HG02973 (cell line): Measurements from ENCODE around the gene PLAAT3.
A peak's percentile ranks its signal among the peaks of the same experiment; 100 is the strongest.
"Not testable (repeated sequence)": the region's sequence is repeated elsewhere in the genome, so short reads cannot be mapped to it uniquely, and the experiment has no call there.

Experiments
- ATAC-seq: cut with Tn5 transposase; IDR thresholded peaks from one replicate; pipeline ENCODE4 v1.9.1; 2021; ENCODE audit warnings: moderate library complexity; ENCODE audit not compliant: unreplicated experiment

The PLAAT3 gene

DNA sequence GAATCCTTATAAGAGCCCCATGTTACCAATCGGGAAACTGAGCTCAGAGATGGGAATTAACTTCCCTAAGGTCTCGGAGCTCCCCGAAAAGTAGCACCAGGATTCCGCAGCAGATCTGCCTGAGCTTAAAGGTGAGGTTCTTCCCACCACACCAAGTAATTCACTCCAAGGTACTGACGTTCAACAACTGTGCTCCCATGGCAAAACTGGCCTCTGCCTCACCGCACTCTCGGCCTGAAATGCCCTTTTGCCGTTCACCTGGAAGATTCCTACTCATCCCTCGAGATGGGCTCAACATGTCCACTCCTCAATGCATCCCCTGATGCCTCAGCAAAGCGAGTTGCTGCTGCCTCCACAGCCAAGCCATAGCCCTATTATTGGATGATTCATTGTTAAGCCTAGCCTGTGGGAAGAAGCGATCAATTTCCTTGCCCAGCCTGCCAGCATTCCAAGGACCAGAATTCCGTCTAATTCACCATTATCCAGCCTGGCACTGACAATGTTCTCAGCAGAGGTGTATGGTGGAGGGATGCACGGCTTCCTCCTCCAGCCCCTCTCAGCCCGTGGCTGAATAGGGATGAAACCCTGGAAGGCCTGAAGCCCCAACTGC, 4.2 kb downstream of the PLAAT3 start:
- no peak for ATAC-seq

DNA sequence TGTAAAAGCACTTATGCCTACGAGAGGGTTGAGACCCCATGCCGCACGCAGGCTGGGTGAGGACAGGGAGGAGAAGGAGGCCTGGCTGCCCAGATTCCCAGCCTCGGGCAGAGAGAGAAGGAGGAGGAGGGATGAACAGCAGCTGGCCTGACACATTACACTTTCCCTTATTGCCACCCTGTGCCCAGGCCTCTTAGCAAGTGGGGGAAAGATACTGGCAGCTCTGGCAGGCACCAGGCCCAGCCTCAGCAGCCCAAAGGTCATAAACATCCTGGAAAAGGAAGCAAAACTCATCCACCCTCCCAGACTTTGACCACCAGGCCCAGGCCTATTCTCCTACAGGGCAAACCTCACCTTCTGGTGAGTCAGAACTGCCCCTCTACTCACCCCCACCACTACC, 4.7 kb downstream of the PLAAT3 start:
- no peak for ATAC-seq

DNA sequence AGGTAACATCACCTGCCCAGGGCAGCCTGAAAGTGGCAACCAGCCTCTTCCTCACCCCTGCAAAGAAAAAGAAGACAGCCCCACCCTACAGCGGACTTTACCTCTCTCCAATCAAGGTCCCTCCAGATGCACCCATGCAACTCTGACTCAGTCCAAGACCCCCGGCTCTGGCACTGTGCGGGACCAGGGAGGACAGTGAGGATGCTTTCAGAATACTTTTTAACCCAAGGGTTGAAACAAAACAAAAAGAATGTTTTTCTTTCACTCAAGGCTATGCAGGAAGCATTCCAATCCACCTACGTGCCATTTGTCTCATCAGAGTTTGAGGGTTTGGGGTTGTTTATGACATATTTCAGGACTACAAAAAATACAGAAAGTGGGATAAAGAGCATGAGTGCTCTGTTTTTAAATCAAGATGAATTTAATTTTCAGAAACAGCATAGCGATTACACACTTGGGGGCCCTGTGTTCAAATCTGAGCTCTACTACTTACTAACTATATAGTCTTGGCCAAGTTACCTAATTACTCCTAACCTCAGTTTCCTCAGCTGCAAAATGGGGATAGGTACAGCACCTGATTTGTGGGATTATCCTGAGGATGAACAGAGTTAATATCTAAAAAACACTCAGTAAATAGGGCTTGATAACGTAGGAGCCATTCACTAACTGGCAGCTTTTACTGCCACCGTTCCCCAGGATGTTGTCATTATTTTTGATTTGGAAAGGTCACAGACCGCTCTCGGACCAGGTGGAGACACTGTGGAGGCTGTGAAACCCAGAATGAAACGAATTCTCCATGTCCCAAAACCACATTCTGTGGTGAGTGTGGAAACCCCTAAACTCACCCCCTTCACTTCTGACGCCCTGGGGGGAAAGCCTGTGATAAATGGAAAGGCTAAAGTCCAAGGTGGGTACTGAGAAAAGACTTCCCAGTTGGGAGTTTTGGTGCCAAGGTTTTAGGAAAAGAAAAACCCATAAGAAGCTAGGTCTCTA, 5.6 kb downstream of the PLAAT3 start:
- ATAC-seq = no peak

DNA sequence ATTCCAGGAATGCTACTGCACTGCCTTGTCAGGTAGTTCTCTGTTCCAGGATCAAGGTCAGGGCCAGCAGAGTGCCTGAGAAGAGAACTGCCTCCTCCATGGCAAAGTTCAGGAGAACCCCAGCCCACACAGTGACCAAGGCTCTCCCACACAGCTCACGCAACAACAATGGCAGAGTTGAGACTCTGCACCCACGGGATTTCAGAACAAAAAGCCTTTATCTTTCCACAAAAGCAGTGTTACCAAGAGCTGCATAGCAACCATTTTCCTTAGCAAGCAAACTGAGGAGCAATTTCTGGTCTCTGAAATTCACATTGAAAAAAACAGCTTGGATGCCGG, 11.1 kb downstream of the PLAAT3 start:
- no peak for ATAC-seq

DNA sequence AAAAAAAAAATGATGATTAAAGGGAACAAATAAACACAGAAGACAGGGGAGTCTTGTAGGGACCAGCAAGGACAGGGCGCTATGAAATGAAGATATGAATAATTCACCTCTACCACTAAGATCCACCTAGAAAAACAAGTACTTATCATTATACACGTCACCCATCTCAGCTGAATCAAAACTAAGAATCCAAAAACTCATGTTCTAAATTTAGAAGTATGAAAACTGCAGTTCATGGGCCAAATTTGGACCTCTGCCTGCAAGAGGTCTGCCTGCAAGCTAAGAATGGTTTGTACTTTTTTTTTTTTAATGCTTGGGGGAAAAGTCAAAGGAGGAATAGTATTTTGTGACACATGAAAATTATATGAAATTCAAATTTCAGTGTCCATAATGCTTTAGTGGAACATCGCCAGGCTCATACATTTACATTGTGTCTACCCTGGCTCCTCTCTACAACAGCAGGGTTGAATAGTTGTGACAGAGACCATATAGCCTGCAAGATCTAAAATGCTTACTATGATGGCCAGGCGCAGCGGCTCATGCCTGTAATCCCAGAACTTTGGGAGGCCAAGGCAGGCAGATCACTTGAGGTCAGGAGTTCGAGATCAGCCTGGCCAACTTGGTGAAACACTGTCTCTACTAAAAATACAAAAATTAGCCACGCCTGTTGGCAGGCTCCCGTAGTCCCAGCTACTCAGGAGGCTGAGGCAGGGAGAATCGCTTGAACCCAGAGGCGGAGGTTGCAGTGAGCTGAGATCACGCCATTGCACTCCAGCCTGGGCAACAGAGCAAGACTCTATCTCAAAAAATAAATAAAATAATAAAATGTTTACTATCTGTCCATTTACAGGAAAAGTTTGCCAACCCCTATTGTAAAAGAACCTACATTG, 11.7 kb downstream of the PLAAT3 start:
- ATAC-seq = not testable (repeated sequence)

DNA sequence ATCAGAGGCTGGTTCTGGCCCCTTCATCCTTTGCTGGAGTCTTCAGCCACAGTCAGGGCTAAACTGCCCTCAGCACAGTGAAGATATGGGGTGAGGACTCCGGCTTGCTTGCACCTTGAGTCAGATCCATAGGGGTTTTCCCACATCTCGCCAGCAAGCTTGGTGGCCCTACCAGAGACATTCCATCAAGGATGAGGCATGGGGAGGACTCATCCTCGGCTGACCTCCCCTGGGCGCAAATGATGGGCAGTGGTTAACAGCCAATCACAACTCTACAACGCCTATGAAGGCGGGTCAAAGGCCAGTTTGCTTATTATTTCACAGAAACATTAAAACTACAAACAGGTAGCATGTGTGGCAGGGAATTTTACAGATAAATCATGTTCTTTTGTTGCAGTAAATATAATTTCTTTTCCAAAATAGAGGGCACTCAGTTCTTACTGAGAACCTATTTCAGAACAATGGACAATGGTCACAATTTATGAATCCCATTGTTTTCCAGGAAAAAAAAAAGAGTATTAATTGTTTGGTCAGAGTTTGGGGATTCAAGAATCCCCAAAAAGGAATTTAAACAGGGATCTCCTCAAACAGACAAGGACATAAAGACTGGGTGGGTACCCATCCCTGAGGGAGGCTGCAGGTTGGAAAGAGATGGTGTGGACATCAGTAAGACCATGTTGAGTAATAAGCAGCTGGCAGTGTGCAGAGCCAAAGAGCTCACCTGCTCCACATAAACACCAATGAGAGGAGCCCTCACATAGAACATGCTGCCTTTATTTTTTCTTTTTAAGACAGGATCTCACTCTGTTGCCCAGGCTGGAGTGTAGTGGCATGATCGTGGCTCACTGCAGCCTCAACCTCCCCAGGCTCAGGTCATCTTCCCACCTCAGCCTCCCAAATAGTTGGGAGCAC, 14.8 kb downstream of the PLAAT3 start:
- no peak for ATAC-seq

DNA sequence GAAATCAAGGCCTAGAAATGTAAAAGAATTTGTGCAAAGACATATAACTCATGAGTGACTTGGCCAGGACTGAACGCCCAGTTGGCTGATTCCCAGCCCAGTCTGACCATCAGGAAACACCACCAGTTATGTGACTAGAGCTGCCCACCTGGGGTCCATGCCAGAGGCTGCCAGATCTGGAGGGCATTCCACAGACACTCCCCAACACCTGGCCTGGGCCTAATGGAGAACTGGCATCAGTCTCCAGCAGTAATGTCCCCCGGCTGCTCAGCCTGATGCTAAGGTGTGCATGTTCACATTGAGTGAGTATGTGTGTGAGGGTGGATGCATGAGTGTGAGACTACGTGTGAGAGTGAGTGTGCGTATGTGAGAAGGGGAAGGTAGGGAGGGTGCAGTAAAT, 15.7 kb downstream of the PLAAT3 start:
- no peak for ATAC-seq

DNA sequence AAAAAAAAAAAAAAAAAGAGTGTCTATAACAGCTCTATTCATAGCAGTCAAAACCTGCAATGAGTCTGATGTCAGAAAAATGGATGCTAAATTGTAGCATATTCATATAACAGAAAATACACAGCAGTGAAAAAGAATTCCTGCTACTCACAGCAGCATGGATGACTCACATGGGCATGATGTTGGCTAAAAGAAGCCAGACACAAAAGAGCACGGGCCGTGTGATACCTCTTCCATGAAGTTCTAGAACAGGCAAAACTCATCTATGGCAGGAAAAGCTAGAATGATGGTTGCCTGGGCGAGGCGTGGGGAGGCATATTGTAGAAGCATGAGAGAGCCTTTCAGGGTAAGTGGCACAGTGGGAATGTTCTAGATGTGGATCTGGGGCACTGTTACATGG, 18.9 kb downstream of the PLAAT3 start:
- no peak for ATAC-seq

DNA sequence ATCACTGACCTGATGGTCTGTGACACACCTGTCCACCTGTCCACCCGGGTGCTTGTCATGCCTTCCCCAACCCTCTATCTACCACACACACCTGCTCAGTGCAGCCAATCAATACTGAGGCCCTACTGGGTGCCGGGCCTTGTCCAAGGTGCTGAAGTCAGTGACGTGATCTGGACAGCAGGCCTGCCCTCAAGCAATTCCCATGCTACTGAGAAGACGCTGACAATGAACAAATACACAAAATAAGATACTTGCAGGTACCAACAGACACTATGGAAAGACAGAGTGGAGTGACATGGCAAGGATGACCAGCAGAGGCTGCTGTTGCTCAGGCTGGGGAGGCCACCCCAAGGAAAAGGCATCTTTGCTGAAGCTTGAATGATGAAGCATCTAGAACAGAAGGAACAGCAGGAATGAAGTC, 21.2 kb downstream of the PLAAT3 start:
- no peak for ATAC-seq

DNA sequence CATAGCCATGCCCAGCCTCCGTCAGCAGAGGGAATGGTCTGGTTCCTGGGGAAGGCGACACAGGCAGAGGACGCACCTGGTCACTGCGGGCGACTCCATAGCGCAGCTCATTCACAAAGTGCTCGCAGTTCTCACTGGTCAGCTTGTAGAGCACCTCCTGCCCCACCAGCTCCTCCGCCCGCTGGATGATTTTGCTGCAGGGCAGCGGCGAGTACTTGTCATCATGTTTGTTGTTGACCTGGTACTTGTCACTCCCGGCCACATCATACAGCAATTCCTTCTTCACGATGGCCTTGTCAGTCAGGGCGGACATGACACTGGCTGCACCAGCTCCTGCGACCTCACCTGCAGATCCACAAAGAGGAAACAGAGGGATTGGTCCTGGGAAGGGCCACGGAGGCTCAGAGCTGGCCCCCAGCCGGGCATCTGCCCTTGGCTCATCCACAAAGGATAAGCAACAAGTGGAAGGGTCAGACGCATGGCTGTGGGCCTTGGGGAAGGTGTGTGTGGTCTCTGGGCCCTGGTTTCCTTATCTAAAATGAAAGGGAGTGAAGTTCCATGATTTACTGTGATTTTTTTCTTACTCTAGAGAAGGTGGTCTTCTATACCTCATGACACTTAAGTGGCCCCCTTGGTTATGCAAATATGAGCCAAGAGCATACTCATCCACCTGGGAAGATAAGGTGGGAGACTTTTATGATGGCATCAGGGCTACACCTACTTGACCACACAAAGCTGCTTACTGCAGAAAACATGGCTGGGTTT, 24.0 kb downstream of the PLAAT3 start:
- no peak for ATAC-seq

DNA sequence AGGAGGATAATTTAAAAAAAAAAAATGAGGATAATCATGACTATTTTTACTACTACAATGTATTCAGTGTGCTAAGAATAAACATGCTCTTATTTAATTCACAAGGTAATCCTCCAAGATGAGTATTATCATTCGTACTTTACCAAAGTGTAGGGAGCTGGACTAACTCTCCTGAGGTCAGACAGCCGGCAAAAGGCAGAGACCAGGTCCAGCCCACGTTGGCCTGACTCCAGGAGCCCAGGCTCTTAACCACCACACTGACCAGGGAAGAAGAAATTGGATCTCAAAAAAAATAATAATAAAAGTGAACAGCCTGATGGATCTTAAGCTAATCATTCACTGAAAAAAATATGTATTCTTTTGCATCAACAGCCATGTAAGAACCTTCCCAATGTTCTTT, 25.2 kb downstream of the PLAAT3 start:
- ATAC-seq = no peak

DNA sequence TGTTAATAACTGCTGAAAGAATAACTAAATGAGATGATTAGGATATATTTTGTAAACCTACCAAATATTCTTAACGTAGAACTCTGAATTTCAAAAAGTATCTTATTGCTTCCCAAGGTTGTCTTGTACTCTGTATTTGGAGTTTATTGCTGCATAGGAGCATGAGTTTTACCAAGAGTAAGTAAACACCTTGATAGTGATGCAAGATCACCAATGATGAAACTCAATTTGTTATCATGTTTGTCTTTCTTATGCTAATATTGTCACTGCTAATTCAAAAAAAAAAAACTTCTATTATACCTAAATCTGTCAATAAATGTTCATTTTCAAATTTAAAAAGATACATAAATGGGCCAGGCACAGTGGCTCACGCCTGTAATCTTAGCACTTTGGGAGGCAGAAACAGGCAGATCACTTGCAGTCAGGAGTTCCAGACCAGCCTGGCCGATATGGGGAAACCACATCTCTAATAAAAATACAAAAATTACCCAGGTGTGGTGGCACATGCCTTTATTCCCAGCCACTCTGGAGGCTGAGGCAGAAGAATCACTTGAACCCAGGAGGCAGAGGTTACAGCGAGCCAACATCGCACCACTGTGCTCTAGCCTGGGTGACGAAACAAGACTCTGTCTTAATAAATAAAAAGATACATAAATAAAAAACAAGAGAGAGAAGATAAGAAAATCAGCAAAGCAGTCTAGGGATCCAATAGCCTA, 27.6 kb downstream of the PLAAT3 start:
- no peak for ATAC-seq

DNA sequence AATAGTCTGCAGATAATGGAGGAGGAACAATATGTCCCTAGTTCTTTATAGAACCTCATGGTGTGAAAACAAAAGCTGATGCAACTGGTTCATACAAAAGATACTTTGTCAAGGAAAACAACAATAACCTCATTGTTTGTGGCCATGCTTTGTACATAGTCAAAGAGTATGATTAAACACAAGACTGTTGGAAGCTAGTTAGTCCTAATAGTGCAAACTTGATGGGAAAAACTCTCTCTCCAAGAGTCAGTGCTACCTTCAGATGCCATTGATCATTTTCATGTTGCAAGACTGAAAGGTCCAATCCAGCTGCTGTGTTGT, 30.9 kb downstream of the PLAAT3 start:
- ATAC-seq = no peak

DNA sequence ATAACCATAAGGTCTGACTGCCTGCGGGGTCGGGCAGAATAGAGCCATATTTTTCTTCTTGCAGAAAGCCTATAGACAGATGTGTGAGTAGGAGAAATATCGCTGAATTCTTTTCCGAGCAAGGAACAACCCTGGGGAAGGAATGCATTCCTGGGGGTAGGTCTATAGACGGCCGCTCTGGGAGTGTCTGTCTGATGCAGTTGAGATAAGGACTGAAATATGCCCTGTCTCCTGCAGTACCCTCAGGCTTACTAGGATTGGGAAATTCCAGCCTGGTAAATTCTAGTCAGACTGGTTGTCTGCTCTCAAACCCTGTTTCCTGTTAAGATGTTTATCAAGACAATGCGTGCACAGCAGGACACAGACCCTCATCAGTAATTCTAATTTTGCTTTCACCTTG, 33.0 kb downstream of the PLAAT3 start:
- not testable (repeated sequence) for ATAC-seq

DNA sequence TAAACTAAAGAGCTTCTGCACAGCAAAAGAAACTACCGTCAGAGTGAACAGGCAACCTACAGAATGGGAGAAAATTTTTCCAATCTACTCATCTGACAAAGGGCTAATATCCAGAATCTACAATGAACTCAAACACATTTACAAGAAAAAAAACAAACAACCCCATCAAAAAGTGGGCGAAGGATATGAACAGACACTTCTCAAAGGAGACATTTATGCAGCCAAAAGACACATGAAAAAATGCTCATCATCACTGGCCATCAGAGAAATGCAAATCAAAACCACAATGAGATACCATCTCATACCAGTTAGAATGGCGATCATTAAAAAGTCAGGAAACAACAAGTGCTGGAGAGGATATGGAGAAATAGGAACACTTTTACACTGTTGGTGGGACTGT, 35.4 kb downstream of the PLAAT3 start:
- not testable (repeated sequence) for ATAC-seq

DNA sequence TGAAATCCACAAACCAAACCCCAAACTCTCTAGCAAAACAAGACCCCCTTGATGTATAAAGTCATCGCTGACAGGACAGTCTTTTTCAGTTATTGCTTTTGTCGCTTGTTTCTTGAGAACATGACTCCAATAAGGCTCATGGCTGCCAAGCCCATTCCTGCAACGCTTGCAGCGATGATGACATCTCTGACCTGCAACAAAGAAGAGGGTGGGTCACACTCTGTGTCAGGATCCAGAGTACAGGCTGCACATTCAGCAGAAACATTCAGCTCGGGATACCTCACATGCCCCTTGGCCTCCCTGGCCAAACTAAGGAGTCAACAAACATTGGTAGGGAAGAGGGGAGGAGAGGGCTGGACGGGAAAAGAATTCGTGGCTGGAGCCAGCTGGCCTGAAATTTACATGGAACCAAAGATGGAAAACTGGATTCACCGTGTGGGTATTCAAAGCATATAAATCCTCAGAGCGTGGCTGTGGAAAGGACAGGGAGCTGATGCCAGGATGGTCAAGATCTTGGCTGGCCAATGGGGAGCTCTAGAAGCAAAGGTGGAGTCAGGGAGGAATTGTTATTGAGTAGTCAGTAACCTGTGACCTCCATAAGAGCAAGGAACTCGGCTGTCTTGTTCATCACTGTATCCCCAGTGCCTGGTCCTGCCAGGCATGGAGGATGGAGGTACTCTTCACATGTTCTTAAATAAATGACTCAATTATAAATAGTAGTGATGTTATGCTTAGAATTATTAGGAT, 39.2 kb downstream of the PLAAT3 start:
- no peak for ATAC-seq

DNA sequence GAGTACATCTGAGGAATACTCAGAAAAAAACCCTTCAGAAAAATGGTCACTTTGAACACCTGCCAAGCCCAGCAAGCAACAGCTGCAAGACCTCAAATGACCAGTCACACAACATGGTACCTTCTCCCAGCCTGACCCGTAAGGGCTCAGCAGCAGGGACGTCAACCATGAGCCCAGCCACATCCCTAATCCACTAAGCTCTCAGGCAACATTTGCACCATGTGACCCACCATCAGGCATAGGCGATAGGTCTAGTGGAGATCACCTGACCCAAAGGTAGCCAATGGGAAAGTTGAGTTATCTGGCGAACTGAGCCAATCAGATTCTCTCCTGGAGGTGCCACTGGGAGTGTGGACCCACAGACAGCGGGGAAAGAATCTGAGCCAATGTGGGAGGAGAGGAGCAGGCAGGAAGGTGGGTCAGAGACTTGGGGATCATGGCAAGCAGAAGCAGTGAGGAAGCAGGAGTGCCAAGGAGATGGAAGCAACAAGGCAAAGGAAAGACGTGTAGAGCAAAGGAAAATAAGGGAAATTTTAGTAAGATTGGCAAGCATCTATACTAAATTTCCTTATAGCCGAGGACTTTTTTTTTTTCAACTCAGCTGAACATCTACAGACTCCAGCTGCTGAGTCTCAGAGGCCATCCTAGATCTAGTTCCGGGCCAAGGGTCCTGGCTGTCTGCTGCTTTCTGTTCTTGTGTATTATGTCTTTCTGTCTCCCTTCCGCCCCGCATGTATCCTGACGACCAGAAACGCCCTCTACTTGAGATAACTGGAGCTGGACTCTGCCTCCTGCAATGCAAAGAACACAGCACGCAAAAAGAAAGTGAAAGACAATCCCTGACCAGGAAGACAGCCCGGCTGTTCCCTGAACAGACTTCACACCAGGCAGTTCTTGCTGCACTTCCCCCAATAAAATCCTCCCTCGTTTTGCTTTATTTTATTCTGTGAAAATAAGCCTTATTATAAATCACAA, 40.1 kb downstream of the PLAAT3 start:
- peak; percentile 46 for ATAC-seq
